HL-60 (cell line): ENCODE results near the gene OPN1MW3.

Source experiments
- CTCF ChIP-seq: IDR thresholded peaks from one replicate; pipeline ENCODE4 v1.5.1; 2011; ENCODE audit warnings: low read length, control low read depth, inconsistent platforms; ENCODE audit not compliant: insufficient read depth
- REST ChIP-seq: IDR thresholded peaks from 2 replicates; pipeline ENCODE4 v1.6.1; 2012; ENCODE audit warnings: low read depth; ENCODE audit not compliant: insufficient replicate concordance

- TF ChIP-seq CTCF: no peak
- TF ChIP-seq REST: no peak
Observed at GRCh38 chrX:154312116-154312515, 54.7 kb downstream of the OPN1MW3 start.
